NT2/D1 (cell line): Measurements from ENCODE around the gene PROM1.

Experiments
- SUZ12 ChIP-seq: IDR thresholded peaks from 2 replicates; pipeline ENCODE4 v1.6.1; 2011; ENCODE audit not compliant: insufficient read length, insufficient read depth; ENCODE audit errors: extremely low read depth
- YY1 ChIP-seq: IDR thresholded peaks from 2 replicates; pipeline ENCODE4 v1.6.1; 2011; ENCODE audit not compliant: insufficient read length, insufficient read depth
- ZNF274 ChIP-seq: IDR thresholded peaks from 2 replicates; pipeline ENCODE4 v1.6.1; 2011; ENCODE audit warnings: mild to moderate bottlenecking, low read depth, low read length

DNA sequence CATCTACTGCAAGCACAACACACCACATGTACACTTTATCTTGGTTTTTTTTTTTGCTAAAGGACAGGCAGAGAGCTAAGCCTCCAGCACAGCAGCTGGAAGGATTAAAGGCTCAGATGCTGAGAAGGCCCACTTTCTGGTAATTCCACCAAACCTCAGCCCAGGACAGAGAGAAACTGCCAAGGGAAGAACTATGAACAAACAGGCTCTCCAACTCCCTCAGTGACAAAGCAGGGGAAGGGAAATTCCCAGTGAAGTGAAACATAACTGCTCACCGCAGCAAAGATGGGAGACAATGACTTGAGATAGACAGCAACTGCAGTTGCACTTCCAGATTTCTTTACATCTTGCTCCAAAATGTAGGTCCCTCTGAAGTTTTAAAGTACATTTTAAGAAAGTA lies 4.8 kb downstream of the PROM1 start:
- TF ChIP-seq ZNF274 (no peak), SUZ12 (no peak), YY1 (no peak)
